NOMO-1 (cell line): Measurements from ENCODE around the gene KRT76.

Source experiments
- DNase-seq, 2 experiments: peaks; one replicate each; lab custom pipeline; 2025; ENCODE audit not compliant: unreplicated experiment in 2 of 2; lab: John Stamatoyannopoulos, UW

KRT76 gene

DNA sequence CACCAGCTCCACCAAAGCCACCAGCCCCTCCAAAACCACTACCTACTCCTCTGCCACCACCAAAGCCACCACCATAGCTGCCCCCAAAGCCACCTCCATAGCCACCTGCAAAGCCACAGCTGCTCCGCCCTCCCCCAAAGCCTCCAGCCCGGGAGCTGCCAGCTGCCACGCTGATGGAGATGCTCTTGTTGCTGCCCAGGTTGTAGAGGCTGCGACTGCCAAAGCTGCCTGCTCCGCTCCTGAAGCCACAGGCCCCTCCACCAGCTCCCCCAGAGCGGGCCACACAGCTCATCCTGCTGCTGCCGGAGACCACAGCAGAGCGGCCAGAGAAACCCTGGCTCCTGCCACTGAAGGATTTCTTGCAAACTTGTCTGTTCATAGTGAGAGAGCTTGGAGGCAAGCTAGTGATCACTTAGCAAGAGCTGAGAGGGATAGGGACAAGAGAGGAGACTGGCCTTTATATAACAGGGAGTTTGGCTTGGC, at the start of gene KRT76:
KRT76 (minus strand) TSS at position 433 of the 483 bp plus-strand sequence; CDS start at position 379, 54 bp downstream.
- DNase-seq, result no peak

DNA sequence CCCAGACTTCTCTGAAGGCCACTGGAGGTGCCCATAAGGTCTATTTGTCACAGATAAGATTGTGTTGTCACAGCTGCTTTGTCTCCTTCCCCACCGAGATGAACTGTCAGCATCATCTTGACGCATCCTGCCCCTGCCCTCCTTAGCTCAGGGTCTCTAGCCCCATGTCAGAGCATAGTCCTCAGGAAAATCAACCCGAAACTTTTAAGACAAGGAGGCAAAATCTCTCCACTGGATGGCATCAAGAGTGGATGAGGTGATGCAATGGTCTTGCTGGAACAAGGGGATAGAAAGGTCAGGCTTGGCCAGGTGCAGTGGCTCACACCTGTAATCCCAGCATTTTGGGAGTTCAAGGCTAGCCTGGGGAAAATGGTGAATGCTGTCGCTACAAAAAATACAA, 48.8 kb upstream of the KRT76 start:
- no peak for DNase-seq

DNA sequence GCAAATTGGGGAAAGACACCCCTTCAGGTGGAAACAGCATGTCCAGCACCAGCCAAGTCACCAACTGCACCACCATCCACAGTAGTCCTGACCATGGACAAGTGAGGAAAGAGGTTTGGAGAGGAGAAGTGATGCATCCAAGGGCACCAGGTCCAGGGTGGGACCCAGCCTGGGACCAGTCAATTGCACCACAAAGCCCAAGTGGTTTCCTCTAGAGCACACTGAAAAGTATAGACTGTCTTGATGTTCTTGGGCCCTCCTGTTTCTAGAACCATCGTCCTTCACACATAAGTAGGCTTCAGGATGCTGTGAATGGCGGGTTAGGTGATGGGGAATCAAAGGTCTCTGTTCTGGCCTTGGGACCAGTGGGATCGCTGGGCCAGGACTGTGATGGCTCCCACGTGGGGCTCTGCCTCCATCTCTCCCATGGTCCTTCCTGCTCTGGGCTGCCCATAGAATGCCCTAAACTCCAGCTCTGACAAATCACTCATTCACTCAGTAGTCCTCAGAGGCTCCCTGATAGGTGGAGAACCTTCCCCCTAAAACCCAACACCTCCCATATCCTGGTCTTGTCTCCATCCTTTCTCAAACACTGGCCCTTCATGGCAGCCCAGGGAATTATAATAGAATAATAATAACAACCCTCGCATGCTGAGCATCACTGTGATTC, 47.7 kb upstream of the KRT76 start:
- no peak for DNase-seq

DNA sequence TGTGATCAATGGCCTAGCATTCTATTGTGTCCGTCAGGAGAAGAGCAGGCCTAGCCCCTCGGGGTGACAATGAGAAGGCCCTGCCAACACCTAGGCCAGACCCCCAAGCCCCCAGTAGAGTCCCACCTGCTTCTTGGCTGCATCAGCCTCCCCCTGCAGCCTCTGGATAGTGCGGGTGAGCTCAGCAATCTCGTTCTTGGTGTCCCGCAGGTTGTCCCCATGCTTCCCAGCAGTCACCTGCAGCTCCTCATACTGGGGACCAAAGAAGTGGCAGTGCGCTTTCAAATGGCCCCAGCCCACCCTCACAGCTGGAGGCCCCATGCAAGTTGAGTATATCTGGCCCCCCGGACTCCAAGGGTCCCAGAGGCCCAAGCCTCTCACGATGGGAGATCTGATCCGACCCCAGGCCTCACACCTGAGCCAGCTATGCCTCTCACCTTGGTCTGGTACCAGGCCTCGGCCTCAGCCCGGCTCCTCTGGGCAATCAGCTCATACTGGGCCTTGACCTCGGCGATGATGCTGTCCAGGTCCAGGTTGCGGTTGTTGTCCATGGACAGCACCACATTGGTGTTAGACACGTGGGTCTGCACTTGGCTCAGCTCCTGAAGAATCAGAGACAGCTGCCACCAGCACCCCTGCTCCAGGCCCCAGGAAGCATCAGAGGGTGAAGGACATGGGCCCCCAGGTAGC, 46.8 kb upstream of the KRT76 start:
- no peak for DNase-seq

DNA sequence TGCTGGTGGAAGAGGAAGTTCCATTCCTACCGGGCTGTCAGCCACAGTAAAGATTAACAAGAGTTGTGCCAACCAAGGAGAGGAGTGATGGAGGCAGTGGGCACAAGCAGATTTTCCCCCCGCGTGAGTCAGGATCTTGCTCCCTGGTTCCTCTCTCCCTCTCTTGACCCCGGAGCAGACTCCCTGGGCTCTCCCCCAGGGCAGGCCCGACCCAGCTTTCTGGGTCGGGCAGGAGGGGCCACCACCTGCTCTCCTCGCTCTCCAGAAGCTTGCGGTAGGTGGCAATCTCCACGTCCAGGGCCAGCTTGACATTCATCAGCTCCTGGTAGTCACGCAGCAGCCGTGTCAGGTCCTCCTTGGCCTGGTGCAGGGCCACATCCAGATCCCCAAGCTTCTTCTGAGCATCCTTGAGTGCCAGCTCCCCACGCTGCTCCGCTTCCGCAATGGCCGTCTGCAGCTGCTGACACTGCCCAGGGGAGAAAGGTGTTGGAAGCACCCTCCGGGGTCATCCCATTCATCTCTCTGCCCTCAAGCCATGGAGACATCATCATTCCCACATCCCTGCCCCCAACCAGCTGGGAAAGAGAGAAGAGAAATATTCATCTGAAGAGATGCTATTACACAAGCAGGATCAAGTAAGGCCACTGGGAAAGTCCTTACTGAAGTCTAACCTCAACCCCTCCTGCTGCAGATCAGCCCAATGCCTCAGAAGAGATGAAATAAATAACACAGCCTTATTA, 45.8 kb upstream of the KRT76 start:
- DNase-seq, result no peak

DNA sequence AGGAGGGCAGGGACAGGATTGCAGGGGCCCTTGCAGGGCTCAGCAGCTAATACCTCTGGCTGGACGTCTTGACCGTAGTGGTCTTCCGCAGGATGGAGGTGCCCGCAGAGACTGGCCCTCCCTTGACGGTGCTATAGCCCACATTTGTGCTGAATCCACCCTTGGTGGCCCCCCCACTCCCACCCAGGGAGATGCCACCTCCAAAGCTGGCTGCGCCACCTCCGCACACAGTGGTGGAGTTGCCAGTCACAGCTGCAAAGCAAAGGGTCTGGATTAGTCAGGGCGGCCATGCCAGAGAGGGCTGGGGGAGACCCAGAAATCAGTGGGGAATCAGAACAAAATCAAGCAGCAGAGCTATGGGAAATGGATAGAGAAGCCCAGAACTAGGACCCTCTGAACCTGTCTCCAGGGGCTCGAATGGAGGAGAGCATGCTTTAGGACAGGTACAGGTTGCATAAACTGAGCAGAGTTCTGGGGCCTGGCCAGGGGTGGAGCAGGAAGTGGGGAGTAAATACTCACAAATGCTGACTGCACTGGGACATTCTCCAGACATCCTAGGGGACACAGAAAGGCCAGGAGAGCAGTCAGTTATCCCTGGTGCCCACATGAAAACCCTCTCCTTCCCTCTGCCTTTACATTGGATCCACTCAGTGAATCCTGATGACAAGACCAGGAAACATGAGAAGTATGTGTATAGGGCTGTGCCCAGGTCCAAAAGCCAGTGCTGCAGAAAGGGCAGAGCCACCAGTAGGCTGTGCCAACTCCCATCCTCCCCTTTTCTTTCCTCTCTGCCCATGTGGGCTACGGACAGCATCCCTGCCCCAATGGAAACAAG, 44.9 kb upstream of the KRT76 start:
- DNase-seq, result no peak

DNA sequence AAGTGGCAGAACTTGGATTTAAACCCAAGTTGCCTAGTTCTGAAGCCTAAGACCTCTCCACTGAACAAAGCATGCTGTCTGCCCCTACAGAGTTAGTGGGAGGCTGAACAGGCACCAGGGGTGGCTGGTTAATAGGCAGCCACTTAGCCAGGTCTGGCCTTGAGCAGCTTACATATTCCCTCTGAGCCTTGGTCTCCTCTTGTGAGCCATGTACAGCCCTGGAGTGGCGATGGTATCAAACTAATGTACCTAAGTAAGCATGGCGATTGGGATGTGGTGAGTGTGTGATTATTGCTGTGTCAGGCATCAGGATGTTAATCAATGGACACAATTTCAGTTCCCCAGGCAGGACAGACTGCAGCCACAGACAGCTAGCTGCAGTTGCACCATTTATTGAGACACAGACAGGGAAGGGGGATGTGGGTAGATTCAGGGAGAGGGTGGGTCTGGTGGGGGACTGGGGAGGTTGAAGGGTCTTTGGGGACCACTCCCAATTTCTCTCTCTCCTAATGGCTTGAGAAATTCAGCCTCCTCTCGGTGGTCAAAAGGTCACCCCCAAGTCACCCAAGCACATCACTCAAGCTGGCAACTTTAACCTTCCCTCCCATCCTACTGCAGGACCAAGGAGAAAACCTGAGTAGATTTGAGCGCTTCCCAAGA, 44.1 kb upstream of the KRT76 start:
- DNase-seq, result no peak

DNA sequence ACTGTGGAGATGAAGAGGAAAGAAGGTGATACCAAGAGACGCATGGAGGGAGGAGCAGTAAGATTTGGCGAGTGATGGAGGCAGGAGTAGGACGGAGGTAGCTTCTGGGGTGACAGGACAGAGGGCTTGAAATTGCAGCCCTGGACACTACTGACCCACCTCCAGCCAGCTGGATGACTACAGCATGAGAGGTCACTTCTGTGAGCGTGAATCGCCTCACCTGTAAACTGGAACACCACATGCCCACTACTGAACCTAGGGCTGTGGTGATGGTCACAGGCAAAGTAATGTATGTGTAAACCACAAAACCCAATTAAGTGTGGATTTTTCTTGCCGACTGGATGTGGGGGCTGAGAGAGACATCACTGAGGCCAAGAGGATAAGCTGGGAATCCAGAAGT, 43.4 kb upstream of the KRT76 start:
- DNase-seq, result no peak

DNA sequence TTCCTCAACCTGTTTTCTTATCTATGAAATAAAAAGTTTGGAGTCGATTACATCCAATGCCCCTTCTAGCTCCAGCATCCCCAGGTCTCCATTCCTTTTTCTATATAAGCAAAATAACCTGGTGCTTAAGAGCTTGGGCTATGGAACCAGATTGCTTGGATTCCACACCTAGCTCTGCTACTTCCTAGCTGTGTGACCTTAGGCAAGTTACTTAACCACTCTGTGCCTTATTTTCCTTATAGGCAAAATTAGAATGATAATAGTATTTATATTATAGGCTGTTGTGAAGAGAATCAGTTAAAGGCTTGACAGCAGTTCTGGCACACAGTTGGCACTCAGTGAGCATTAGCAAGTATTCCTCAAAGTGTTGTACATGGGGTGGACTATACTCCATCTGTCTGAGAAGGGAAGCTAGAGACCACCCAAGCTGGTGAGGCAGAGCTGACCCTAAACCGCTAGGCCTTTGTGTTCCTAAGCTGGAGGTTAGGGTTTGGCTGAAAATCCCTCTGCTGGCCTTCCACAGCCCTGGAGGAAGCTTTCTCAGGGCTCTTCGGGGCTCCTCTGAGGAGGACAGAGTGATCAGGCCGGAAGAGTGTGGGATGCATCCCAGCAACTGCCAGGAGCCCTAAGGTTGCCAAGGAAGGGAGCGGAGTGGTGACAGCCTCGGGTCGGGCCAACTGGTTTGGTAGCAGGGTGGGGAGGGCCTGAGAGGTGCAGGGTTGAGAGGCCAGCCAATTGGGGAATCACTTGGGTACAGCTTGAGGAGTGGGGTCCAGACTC, 42.8 kb upstream of the KRT76 start:
- no peak for DNase-seq

DNA sequence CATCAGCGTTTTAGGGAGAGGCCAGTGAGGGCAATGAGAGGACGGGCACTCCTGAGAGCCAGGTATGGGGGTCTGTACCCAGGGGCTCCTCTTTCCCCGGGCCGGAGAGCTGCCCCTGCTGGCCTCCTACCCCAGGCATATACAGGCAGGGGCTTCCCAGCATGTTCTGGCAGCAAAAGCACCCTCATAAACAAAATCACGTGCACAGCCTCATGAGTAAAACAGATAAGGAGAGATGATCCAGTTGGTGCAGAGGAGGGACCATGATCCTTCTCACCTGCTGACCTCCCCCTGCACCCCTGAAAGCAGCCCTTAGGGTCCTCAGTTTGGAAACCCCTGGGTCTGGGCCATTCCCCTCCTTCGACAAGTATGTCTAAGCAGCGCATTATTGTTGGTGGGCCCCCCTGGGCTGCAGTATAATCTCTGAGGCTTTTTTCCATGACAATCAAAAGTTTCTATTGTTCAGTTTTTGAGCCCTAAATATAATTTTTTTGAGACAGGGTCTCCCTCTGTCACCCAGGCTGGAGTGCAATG, 41.8 kb upstream of the KRT76 start:
- no peak for DNase-seq

DNA sequence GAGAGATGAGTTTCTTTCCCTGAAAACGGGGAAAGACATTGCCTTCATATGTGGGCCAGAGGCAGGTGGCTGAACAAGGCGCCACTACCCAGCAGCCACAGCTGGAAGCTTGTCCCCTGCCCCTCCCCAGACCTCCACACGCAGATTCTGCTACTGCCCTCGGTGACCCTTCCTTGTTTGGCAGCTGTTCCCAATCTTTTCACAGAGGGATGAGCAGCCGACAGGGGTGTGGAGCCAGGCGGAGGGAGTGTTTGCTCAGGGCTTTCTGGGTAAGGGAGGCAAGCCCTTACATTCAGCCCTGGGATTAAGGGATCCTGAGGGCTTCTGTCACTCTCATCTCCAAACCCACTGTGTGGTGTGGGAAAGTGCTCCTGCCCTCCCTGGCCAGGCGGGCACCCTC, 41.2 kb upstream of the KRT76 start:
- DNase-seq, result no peak

DNA sequence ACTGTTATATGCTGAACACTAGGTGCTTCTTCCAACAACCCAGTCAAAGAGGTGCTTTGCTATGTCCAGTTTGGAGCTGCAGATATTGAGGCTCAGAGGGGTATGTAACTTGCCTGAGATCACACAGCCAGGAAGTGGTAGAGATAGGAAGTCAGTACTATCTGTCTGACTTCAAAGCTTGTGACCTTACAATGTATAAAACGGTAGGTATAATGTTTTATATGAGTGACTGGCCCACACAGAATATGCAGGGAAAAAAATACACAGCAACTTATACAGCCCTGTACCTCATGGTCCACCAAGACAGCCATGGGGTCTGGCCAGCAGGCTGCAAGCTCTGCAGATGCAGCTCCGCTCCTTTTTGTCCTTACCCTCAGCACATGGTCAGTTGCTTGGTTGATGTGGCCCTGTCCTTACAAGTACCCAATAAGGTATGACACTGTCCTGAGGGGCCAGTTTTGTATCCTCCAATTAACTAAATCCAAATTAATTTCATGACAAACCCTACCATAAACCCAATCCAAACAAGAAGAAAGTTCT, 40.6 kb upstream of the KRT76 start:
- no peak for DNase-seq

DNA sequence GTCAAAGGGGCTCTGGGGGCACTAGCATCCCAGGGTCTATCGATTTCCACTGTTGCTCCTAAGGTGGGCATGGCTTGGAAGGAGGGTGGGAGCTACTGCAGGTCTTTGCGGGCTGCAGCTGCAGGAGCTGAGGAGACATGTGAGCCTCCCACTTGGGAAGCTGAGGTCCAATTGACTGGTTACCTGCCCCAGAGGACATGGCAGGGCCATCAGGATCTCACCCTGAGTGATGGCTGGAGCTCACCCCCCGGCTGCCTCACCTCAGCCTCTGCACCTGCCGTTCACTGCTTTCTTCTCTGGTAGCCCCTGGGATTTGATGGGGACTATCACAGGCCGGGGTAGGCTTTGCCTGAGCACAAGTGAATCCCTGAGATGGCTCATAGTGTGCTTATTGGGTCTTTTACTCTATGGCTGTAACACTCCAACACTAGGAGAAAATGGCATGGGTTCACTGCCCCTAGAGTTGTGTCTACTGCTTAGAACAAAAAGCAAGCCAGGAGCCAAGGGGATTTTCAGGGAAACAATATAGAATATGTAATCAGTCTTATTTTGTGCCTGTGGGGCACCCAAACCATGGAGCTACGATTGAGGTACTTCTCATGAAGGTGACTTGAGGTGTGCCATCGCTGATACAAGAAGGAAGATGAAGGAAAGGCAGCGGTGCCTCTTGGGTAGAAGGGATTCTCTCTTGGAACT, 40.0 kb upstream of the KRT76 start:
- no peak for DNase-seq

DNA sequence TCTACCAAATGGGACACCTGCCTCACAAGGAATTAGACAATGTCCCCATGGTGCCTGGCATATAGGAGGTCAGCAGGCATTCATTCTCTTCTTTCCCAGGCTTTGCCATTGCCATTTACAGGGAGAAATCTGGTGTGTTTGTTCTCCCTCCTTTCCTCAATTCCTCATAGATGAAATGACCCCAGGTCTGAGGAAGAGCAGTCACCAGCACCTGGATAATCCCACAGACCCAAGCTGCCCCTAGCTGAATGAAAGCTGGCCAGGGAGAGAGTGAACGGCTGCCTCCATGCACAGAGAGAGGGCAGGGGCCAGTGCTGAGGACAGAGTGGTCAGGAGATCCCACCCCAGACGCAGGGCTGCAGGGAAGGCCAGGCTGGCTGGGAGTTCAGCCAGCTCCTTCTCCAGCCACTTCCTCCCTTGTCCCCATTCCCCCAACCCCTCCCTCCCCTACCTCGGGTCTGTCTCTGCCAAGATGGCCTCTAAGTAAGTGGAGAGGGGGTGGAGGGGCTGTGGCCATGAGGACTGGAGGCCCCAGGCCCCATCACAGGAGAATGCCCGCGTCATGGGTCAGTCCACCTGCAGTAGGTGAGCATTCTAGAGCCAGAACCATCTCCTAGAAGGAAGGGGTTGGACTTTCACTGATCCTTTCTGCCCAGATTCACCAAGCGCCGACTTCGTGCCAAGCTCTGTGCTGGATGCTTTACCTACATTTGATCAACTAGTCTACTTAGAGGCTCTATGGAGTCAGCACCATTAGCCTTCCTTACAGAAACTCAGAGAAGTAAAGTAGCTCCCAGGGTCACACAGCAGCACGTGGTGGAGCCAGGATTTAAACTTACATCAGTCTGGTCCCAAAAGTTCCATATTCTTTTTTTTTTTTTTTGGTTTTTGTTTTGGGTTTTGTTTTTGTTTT, 38.8 kb upstream of the KRT76 start:
- no peak for DNase-seq

DNA sequence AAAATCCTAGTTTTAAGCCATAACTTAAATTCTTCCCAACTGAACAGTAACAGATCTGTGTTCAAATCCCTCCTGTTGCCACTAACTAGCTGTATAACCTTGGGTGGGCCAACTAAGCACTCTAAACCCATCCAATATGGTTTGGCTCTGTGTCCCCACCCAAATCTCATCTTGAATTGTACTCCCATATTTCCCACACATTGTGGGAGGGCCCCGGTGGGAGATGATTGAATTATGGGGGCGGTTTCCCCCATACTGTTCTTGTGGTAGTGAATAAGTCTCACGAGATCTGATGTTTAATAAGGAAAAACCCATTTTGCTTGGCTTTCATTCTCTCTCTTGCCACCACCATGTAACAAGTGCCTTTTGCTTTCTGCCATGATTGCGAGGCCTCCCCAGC, 38.0 kb upstream of the KRT76 start:
- no peak for DNase-seq

DNA sequence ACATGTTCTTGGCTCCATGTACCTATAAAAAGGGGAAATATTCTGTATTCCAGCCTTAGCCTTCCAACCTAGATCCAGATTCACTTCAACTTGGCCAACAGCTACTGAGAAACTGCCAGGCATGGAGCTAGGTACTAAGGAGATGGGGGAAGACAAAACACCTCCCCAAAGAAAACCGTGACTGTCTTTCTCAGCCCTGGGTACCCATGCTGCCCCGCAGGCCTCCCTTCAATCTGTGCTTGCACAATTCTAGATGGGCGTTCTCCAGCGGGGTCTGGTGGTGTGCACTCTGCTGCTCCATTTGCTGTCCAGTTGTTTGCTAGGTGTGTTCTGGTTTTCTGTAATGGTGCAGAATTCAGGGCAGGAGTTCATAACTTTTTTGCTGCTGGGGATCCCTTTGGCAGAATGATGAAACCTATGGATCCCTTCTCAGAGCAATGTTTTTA, 37.6 kb upstream of the KRT76 start:
- no peak for DNase-seq
